SK-N-SH (cell line): ENCODE data around the gene PDE4D. TPM values are rescaled to one million over a fixed set of nuclear protein-coding genes. Genes with fewer than 3 reads are reported as not detected.

Experiments used
- CTCF ChIA-PET: fragments of 300-600, 350-600 bp; formaldehyde crosslinking; extraction: SDS; loops from one replicate; lab custom pipeline; 2021; lab: Yijun Ruan, JAX
- POLR2A ChIA-PET: fragments of 350-600 bp; sonication (Branson Sonifier 250); formaldehyde crosslinking; extraction: SDS; loops from one replicate; lab custom pipeline; 2020; ENCODE audit warnings: antibody characterized with exemption, inconsistent platforms; lab: Yijun Ruan, JAX
- DNase-seq: peaks from one replicate; pipeline ENCODE4 v3.0.0; 2012
- H2AFZ ChIP-seq: fragments of 200-600 bp; sonication (generic); 2 replicates; pipeline ENCODE4 v1.8.1; 2016; ENCODE audit warnings: antibody characterized with exemption, mild to moderate bottlenecking, low read depth
- H3F3A ChIP-seq: fragments of 200-600 bp; sonication (generic); replicated peaks from 2 replicates; pipeline ENCODE3; 2016; ENCODE audit warnings: antibody characterized with exemption, mild to moderate bottlenecking; ENCODE audit not compliant: insufficient read depth
- H3K27ac ChIP-seq, 2 experiments: fragments of 200-500 bp in 1 of 2; fragments of 200-600 bp in 1 of 2; sonication (Bioruptor generic) in 1 of 2; sonication (generic), shearing (Covaris generic) in 1 of 2; 2 replicates each; pipeline versions ENCODE4 v1.5.1 to v1.6.1; 2014 to 2016; ENCODE audit warnings: low read depth in 2 of 2, inconsistent platforms in 1 of 2, low read length in 1 of 2, mild to moderate bottlenecking in 1 of 2, mixed read lengths in 1 of 2
- H3K27me3 ChIP-seq: fragments of 200-600 bp; sonication (generic), shearing (Covaris generic); 2 replicates; pipeline ENCODE4 v1.6.1; 2016; ENCODE audit warnings: mixed run types; ENCODE audit not compliant: insufficient read depth
- H3K36me3 ChIP-seq, 2 experiments: fragments of 200-500 bp in 1 of 2; fragments of 200-600 bp in 1 of 2; sonication (Bioruptor generic) in 1 of 2; sonication (generic) in 1 of 2; replicated peaks in 1 of 2; 2 replicates each; pipeline versions ENCODE3 to v1.5.1; 2014 to 2016; ENCODE audit warnings: low read length in 1 of 2, mild to moderate bottlenecking in 1 of 2; ENCODE audit not compliant: insufficient read depth in 2 of 2, control insufficient read depth in 1 of 2
- H3K4me1 ChIP-seq, 2 experiments: fragments of 200-500 bp in 1 of 2; fragments of 200-600 bp in 1 of 2; sonication (Bioruptor generic) in 1 of 2; sonication (generic), shearing (Covaris generic) in 1 of 2; 2 replicates each; pipeline versions ENCODE4 v1.5.1 to v1.6.1; 2014 to 2016; ENCODE audit warnings: low read depth in 1 of 2, low read length in 1 of 2, mixed run types in 1 of 2; ENCODE audit not compliant: insufficient read depth in 2 of 2, control insufficient read depth in 1 of 2
- H3K4me2 ChIP-seq: fragments of 200-600 bp; sonication (generic), shearing (Covaris generic); 2 replicates; pipeline ENCODE4 v1.6.1; 2017; ENCODE audit warnings: mixed run types
- H3K4me3 ChIP-seq, 2 experiments: fragments of 200-500 bp in 1 of 2; fragments of 200-600 bp in 1 of 2; sonication (Bioruptor generic) in 1 of 2; sonication (generic), shearing (Covaris generic) in 1 of 2; 2 replicates each; pipeline versions ENCODE4 v1.5.1 to v1.8.1; 2014 to 2016; ENCODE audit warnings: low read depth in 2 of 2, inconsistent platforms in 1 of 2, low read length in 1 of 2, mild to moderate bottlenecking in 1 of 2, mixed read lengths in 1 of 2, moderate library complexity in 1 of 2
- H3K79me2 ChIP-seq: fragments of 200-600 bp; sonication (generic); 2 replicates; pipeline ENCODE4 v1.8.1; 2017; ENCODE audit warnings: mild to moderate bottlenecking; ENCODE audit not compliant: insufficient read depth
- H3K9ac ChIP-seq: fragments of 200-600 bp; sonication (generic); 2 replicates; pipeline ENCODE4 v1.6.1; 2017; ENCODE audit warnings: mixed run types
- H3K9me2 ChIP-seq: fragments of 200-600 bp; sonication (generic); 2 replicates; pipeline ENCODE4 v1.6.1; 2017; ENCODE audit warnings: mixed run types
- H3K9me3 ChIP-seq: fragments of 200-600 bp; sonication (generic); 2 replicates; pipeline ENCODE4 v1.6.1; 2017; ENCODE audit warnings: mixed run types, mild to moderate bottlenecking, moderate library complexity
- H4K20me1 ChIP-seq: fragments of 200-600 bp; sonication (generic); 2 replicates; pipeline ENCODE4 v1.6.1; 2017; ENCODE audit warnings: mild to moderate bottlenecking, mixed run types; ENCODE audit not compliant: insufficient read depth
- CHD2 ChIP-seq: fragments of 150-350 bp; IDR thresholded peaks from 2 replicates; pipeline ENCODE4 v1.6.1; 2018; ENCODE audit warnings: low read length; ENCODE audit not compliant: partially characterized antibody
- EP300 ChIP-seq, 2 experiments: IDR thresholded peaks; 2 replicates each; pipeline versions ENCODE4 v1.4.0 to v1.6.1; 2012; ENCODE audit warnings: borderline replicate concordance in 1 of 2, low read depth in 1 of 2, low read length in 1 of 2
- FOSL2 ChIP-seq: IDR thresholded peaks from 2 replicates; pipeline ENCODE4 v1.4.0; 2012; ENCODE audit warnings: low read depth, mild to moderate bottlenecking, moderate library complexity, borderline replicate concordance
- RFX5 ChIP-seq: IDR thresholded peaks from 2 replicates; pipeline ENCODE4 v1.6.1; 2012; ENCODE audit warnings: mild to moderate bottlenecking, improper control_type of control experiment, low read length
- SMC3 ChIP-seq: IDR thresholded peaks from 2 replicates; pipeline ENCODE4 v1.6.1; 2012; ENCODE audit warnings: low read depth, low read length, improper control_type of control experiment
- TCF12 ChIP-seq: IDR thresholded peaks from 2 replicates; pipeline ENCODE4 v1.4.0; 2012
- WGBS: methylation state at CpG from one replicate; pipeline ENCODE4 v1.1.6; 2017; ENCODE audit warnings: low lambda C conversion rate; 5-methylcytosine and 5-hydroxymethylcytosine counted together
- polyA plus RNA-seq, 3 experiments: library from polyadenylated mRNA; depleted of rRNA; stranded (reverse); fragments of >200 nt; gene quantifications; 2 replicates each; pipeline ENCODE4 v1.2.3, GENCODE V29; 2012
- TF ChIP-seq, protein P1 (sequence below): IDR thresholded peaks from 2 replicates; pipeline ENCODE4 v1.4.0; 2012; ENCODE audit warnings: low read depth, borderline replicate concordance
- TF ChIP-seq, protein P2 (sequence below): IDR thresholded peaks from 2 replicates; pipeline ENCODE4 v1.4.0; 2012; ENCODE audit warnings: low read depth, borderline replicate concordance

PDE4D gene
- polyA plus RNA-seq, 1 of the 3 experiments (the other 2 are of a cell fraction), result 2.4 TPM

DNA sequence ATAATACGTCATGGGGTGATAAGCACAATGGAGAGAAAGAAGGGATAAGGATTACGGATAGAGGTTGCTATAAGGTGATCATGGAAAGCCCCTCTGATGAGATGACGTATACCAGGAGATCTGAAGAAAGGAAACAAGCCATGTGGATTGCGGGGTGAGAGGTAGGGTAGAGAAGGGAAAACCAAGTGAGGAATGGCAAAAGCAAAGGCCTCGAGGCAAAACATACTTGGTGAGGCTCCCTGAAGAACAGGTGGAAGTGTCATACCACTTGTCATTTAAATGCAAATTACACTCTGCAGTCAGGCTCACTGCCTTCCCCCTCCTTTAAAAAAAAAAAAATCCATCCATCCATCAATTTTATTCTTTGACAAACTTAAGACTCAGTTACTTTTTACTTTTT is 889.9 kb downstream of the PDE4D start:
- DNase-seq, result no peak
- Histone ChIP-seq H4K20me1 (no peaks in the 10 kb centered on the region), H3K4me1 (peaks cover 0 to 22% of the 10 kb centered on the region in 2 experiments; a peak in 2 of 4 replicates), H3K4me3 (no peak overlapping the region), H3K4me2 (no peak overlapping the region), H3K36me3 (no peaks in the 10 kb centered on the region), H3K9me2 (no peaks in the 10 kb centered on the region), H3K79me2 (no peaks in the 10 kb centered on the region), H3K27me3 (no peaks in the 10 kb centered on the region), H3K9me3 (no peaks in the 10 kb centered on the region), H3F3A (no peaks in the 10 kb centered on the region), H2AFZ (no peak overlapping the region)
- WGBS, result 87% methylated on average over 5 of the region's 5 CpGs
- TF ChIP-seq, protein P1, sequence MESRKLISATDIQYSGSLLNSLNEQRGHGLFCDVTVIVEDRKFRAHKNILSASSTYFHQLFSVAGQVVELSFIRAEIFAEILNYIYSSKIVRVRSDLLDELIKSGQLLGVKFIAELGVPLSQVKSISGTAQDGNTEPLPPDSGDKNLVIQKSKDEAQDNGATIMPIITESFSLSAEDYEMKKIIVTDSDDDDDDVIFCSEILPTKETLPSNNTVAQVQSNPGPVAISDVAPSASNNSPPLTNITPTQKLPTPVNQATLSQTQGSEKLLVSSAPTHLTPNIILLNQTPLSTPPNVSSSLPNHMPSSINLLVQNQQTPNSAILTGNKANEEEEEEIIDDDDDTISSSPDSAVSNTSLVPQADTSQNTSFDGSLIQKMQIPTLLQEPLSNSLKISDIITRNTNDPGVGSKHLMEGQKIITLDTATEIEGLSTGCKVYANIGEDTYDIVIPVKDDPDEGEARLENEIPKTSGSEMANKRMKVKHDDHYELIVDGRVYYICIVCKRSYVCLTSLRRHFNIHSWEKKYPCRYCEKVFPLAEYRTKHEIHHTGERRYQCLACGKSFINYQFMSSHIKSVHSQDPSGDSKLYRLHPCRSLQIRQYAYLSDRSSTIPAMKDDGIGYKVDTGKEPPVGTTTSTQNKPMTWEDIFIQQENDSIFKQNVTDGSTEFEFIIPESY, result no peak
- no peak for TF ChIP-seq FOSL2
- TF ChIP-seq CHD2, result no peak
- TF ChIP-seq EP300 (IDR thresholded peaks at IDR 0.05; ENCODE audit: borderline replicate concordance in 1 of 2, low read depth in 1 of 2, low read length in 1 of 2), result no peak
- TF ChIP-seq TCF12, result no peak
- TF ChIP-seq, all 33 proteins: peak for 0
- ChIA-PET POLR2A (no interaction called here), CTCF (interaction anchor here (1.4 to 10.9 kb wide), 4 partner anchors 31 to 171 kb away, joined by 3 to 143 read pairs (median 42); no protein-coding TSS in a partner anchor)
- Histone ChIP-seq H3K9ac (no peak overlapping the region), H3K27ac (no peak overlapping the region)

DNA sequence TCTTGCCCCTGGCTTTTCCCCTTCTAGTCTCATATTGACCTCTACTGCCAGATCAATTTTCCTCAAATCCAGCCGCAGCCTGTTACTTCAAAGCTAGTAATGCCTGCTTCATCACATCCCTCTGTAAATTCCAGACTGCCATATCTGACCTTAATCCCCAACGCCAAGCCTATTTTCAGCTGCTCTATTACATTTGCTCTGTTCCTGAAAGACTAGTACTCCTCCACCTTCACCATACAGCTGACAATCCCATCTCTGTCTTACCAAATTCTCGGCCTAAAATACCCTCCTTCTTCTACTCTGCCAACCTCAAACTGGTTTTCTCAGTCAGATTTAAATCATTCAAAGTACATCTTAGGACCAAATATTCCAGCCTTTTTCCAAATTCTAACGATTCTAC is 890.4 kb downstream of the PDE4D start:
- Histone ChIP-seq H3K9ac (no peak overlapping the region), H3K9me3 (no peaks in the 10 kb centered on the region), H3K4me2 (no peak overlapping the region), H3K4me3 (no peak overlapping the region), H3F3A (no peaks in the 10 kb centered on the region), H3K9me2 (no peaks in the 10 kb centered on the region), H2AFZ (no peak overlapping the region), H3K79me2 (no peaks in the 10 kb centered on the region), H3K27me3 (no peaks in the 10 kb centered on the region), H4K20me1 (no peaks in the 10 kb centered on the region), H3K4me1 (peaks cover 0 to 22% of the 10 kb centered on the region in 2 experiments; a peak in 2 of 4 replicates), H3K36me3 (no peaks in the 10 kb centered on the region), H3K27ac (no peak overlapping the region)
- CTCF ChIA-PET, result interaction anchor here (1.4 to 10.9 kb wide), 4 partner anchors 32 to 171 kb away, joined by 3 to 143 read pairs (median 42); no protein-coding TSS in a partner anchor
- DNase-seq, result no peak
- WGBS, result 86% methylated on average over 4 of the region's 4 CpGs
- POLR2A ChIA-PET, result no interaction called here
- no peak for TF ChIP-seq RFX5
- TF ChIP-seq, protein P2, sequence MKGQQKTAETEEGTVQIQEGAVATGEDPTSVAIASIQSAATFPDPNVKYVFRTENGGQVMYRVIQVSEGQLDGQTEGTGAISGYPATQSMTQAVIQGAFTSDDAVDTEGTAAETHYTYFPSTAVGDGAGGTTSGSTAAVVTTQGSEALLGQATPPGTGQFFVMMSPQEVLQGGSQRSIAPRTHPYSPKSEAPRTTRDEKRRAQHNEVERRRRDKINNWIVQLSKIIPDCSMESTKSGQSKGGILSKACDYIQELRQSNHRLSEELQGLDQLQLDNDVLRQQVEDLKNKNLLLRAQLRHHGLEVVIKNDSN, result no peak
- TF ChIP-seq SMC3, result no peak
